HG03575 (cell line): ENCODE results near the gene MCOLN2.
"Not testable (repeated sequence)": the region's sequence is repeated elsewhere in the genome, so short reads cannot be mapped to it uniquely, and the experiment has no call there.

Experiments used
- ATAC-seq: cut with Tn5 transposase; IDR thresholded peaks from one replicate; pipeline ENCODE4 v1.9.1; 2021; ENCODE audit not compliant: unreplicated experiment, insufficient number of reproducible peaks, low FRiP score; ENCODE audit errors: extremely low read depth

Gene MCOLN2

DNA sequence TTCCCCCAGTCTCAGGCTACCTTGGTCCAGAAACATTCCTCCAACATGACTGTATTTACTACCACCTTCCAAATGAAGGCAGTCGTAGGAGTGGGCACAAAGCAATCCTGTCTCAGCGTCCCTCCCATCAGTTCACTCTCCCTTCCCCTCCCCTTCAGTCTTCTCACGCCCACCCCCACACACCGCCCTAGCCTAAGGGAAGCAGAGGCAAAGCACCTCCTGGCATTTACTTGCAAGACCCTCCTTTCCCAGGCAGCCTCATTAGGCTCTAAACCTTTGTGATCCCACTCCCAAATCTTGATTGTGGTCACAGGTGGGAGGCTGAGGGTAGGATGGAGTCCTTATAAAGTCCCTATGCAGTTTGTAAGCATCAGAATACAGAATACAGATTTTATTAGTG lies 80.0 kb downstream of the MCOLN2 start:
- no peak for ATAC-seq

DNA sequence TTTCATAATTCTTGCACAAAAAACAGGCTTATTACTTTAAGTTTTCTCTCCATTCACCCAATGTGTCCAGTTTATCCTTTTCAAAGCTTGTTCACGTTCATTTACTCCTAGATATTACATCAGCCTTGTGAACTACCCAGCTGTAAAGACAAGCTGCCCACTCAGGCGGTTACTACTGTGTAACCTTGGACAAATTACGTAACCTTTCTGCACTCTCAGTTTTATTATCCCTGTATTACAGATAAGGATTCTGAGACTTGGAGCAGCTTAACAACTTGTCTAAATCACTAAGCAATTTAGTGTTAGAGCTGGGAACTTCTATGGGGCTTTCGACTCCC lies 83.4 kb downstream of the MCOLN2 start:
- no peak for ATAC-seq

DNA sequence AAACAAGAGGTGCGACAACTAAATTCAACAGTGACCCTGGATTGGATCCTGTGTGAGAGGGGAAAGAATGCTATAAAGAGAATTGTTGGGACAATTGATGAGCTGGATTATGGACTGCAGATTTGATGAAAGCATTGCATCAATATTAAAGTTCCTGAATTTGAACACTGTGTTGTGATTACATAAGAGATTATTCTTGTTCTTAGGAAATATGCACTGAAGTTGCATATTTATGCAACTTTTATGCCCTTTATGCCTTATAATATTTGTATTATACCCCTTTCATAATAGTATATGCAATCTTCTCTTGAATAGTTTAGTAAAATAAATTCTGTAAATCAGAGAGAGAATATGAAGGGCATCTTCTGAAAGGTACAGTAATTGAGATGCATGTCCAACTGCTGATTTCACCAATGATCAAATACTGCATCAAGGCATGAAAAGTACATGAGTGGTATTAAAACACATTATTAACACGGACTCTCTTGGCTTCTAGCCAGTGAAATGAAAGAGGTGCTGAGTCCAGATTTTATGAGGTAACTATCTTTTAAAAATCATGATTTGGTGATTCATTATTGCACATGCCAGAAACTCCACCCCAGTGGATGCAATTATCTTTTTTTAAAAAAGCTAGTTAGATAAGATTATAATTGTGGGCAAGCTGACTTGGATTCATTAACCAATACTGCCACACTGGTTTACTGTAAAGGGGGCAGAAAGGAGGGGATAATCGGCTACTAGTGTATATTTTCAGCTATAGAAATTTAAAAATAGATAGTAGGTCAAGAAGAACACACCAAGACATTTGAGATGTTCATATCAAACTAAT lies 84.0 kb downstream of the MCOLN2 start:
- no peak for ATAC-seq

DNA sequence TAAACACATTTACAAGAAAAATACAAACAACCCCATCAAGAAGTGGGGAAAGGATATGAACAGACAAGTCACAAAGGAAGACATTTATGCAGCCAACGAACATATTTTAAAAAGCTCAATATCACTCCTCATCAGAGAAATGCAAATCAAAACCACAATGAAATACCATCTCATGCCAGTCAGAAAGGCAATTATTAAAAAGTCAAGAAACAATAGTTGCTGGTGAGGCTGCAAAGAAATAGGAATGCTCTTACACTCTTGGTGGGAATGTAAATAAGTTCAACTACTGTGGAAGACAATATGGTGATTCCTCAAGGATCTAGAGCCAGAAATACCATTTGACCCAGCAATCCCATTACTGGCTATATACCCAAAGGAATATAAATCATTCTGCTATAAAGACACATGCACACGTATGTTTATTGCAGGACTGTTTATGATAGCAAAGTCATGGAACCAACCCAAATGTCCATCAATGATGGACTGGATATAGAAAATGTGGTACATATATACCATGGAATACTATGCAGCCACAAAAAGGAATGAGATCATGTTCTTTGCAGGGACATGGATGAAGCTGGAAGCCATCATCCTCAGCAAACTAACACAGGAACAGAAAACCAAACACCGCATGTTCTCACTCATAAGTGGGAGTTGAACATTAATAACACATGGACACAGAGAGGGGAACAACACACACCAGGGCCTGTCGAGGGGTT lies 88.0 kb downstream of the MCOLN2 start:
- ATAC-seq = not testable (repeated sequence)

DNA sequence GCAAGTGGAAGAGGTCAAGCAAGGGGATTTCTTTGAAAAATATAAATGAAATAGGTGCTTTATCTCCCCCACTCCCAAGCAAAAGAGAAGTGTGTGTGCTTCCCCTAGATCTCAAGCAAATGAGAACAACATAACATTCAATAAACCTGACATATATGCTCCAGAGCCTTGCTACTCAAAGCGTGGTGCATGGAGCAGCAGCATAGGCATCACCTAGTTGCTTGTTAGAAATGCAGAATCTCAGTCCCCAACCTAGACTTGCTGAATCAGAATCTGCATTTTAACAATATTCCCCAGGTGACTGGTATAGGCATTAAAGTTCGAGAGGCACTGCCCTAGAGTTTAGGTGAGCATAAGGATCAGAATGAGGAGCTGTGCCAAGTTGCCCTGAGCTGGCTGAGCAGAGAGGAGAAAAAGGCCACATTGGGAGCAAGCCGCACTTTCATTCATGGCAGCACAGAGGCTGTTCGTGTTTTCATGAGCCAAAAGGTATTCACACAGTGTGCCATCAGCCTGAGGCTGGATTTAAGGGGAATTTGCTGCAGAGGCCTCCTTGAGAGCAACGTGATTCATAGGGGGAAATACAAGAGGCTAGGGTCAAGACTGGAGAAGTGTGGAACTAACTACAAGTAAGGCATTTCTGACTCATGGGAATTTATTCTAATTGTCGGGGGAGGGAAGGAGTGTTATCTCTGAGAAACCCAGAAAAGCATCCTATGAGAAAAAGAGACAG lies 89.7 kb downstream of the MCOLN2 start:
- ATAC-seq = no peak

DNA sequence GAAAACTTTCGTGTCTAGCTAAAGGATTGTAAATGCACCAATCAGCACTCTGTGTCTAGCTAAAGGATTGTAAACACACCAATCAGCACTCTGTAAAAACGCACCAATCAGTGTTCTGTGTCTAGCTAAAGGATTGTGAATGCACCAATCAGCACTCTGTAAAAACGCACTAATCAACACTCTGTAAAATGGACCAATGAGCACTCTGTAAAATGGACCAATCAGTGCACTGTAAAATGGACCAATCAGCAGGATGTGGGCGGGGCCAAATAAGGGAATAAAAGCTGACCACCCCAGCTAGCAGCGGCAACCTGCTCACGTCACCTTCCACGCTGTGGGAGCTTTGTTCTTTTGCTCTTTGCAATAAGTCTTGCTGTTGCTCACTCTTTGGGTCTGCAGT lies 94.2 kb downstream of the MCOLN2 start:
- ATAC-seq = not testable (repeated sequence)

DNA sequence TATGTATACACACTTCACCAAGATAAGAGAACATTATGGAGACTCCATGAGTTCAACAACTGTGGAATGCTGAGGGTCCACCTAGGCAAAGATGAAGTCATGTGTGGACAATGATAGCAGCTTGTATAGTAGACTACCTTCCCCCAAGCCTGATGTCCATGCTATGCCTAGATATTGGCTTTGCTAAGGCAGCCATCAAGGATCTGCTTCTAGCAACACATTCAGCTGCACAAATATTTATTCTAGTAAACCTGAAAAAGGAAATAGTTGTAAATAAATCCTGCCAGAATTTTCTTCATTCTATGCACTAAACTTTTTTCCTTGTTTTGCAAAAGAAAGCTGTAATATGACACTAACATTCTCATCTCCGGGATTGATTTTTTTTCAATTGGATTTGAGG lies 96.9 kb downstream of the MCOLN2 start:
- no peak for ATAC-seq

DNA sequence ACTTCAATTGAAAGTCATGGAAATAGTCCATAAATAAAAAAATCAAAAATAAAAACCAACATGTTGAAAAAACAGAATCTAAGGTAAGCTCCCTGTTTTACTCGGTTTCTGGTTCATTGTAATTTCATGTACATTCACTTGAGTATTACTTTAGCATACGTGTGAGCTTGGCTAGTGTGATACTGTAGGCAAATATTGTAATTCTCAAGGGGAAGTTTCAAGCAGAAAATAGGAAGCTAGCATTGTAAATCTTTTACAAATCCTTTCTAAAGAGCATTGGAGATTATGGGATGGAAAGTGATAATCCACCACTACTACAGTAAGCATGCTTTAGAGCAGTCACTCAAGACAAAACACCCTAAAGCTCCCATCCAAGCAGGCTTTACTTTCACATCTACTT lies 100.6 kb downstream of the MCOLN2 start:
- no peak for ATAC-seq

DNA sequence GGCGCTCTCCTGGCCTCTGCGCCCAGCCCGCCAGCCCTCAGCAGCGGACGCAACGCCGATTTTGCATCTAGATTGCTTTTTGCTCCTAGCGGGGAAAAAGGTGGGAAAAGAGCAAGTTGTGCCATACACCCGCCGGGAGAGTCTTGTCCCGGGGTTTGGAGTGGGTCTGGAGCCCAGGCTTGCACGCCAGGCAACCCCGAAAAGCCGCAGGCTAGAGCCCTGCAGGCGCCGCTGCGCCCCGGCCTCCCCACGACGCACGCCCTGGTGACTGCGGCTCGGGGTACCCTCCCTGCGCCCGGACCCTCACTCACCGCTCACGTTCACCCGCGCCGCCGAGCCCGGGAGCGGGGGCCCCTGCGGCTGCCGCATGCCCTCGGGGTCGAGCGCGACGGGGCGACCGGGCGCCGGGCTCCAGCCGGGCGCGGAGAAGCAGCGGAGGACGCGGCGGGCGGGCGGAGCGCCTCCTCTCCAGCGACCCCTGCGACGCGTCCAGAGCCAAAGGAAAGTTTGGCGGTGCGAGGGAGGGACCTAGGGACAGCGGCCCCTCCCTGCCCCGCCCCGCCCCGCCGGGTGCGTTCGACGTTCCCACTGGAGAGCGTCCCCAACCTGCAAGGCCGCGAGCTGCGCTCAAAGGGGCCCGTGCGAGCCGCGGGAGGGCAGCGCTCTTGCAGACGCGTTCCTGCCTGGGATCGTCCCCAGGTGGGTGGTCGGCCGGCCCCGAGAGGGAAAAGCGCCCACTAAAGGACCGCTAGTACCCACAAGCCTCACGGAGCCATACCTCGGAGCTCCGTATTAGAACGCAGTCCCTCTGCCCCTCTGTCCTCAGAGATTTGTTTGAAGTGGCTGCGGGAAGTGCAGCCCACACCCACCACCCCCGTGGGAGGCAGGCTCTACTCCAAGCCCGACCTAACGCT lies 104.0 kb downstream of the MCOLN2 start, which contains the start of gene LPAR3:
TSS of gene LPAR3 (minus strand) at position 502 of the 914 bp plus-strand sequence. CDS start 27,086 bp downstream, outside the sequence.
- no peak for ATAC-seq

DNA sequence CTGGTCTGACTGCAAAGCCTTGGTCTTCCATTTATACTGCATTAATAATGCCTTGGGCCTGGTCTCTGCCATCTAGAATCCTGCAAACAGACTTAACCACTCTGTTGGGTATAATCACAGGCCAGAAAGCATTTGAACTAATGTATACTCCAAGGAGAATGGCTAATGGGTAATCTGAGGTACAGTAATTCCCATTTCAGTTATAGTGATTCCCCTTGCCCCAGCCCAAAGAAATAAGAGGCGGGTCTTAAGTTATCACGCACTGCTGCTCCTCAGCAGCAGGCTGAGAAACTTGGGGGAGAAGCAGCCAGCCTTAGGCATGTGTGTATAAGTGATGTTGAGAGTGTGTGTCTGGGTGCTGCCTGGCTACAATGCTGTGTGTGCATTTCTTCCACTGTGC lies 106.3 kb downstream of the MCOLN2 start:
- no peak for ATAC-seq

DNA sequence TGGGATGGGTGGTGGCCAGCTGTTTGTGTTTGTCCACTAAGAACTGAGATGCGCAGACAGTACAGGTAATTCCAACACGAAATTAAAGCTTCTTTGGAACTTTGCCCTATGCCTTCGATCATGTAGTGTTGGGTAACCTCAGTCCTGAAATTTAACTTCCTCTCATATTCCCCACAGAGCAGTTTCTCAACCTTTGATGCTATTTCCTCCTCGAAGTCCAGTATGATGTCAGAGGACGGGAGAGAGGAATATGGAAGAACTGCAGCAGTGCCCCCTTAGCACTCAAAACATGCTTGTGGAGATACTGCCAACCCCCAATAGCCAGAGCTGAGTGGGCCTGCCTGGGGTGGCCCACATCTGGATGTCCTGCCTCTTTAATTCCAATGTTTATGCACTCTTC lies 107.5 kb downstream of the MCOLN2 start:
- ATAC-seq = no peak

DNA sequence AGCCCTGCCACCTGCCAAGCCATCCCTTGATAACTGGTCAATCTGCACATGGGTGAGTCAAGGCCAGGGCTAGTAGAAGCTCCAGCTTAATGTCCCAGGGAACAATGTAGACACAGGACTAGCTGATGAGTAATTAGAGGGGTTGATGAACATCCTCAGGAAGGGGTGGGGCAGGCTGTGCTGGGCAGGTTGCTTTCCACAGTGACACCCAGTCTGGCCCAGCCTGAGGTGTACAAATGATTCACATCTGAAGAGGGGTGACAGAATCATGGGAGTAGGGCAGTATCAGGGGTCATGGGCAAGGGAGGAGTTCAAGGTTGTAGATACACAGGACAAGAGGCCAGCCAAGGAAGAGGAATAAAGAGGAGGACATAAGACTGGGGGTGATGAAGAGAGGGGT lies 108.2 kb downstream of the MCOLN2 start:
- no peak for ATAC-seq

DNA sequence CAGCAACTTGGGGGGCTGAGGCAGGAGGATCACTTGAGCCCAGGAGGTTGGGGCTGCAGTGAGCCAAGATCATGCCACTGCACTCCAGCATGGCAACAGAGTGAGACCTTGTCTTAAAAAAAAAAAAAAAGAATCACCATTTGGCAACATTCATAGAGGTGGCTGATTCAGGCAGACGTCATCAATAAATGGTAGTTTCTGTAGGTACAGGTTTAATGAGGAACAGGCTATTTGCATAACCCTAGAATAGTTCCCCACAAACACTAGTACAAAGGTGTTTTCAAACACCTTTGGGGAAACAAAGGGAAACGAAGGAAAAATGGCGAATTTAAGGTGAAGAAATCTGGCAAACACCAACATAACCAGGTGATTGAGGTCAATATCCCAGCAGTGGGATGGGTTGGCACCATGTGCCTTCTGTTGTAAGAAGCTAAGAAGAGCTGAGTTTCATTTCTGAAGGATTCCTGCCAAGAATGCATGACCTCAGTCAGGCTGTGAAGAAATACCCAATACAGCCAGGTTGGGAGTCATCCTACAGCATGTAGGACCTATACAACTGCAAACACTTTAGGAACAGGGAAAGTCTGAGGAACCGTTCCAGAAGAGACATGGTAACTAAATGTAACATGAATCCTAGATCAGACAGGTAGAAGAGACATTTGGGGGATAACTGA lies 109.5 kb downstream of the MCOLN2 start:
- no peak for ATAC-seq

DNA sequence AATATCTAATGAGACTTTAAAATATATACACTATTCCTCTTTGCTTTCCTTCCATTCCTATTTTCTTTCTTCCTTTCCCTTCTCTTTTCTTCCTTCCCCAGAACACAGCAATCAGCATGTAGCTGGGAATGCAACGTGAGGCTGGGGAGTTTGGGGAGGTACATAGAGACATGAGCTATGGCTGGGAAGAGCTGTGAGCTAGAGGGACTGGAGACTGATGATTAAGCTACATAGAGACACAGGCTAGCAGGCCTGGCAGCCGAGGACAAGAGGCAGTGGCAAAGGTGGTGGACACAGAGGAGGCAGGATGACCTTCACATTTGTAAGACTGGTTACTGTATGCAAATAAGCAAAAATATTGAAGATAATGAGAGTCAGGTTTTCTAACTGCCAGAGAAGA lies 111.4 kb downstream of the MCOLN2 start:
- no peak for ATAC-seq

DNA sequence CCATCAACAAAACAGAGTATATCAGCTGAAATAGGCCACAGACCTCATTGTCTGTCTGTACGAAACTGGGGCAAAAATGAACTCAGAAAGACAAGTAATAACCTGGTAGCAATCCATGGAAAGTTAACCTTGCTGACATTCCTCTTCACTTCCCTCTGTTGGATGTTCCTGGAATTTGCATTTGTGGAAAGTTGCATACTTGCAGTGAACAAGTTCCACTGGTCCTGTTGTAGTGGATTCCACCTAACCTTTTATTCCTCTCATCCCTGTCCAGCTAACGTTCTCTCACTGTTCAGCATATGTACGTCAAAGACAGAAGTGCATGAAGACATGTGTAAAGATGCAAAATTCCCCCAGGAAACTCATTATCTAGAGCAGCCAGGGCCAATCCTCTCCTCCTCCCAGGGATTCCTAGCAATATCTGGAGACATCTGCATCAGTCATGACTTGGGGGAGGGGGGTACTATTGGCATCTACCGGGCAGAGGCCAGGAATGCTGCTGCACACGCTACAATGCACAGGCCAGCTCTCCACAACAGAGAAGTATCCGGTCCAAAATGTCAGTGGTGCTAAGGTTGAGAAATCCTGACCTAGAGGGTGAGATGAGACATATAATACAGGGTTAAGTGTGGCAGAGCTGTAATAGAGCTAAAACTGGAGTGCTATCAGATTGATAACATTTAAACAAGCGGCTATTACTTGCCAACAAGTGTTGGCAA lies 112.1 kb downstream of the MCOLN2 start:
- ATAC-seq = no peak

DNA sequence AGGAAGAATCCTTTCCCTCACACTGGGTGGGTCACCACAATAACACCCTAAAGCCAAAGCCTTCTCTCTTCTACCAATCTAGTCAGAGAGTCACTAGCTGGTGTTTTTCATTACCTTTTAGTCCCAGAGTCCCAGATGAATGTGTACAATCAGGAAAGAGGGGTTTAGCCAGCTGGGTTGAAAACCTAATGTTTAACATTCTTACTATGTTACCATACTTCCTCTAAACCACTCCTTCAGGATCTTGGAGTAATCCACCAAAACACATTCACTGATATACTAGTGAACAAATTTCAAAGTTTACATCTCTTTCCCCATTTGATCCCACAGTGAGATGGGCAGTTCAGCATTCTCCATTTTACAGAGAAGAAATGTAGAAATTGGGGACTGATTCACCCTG lies 113.6 kb downstream of the MCOLN2 start:
- no peak for ATAC-seq

DNA sequence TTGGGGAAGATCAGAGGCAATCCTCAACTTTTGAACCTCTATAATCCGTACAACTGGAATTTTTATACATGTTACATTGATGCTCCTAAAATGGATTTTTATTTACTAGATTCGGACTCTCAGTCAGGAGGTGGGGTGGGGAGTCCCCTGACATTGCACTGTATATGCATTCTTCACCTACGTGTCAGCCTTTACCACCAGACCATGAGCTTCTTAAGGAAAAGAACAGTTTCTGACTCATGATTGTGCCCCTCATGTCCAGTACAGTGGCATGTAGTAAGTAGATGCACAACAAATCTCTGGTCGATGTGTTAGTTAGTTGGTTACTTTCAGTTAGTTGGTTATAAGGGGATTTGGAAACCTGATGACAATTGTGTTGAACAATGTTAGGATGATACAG lies 119.3 kb downstream of the MCOLN2 start:
- ATAC-seq = no peak

DNA sequence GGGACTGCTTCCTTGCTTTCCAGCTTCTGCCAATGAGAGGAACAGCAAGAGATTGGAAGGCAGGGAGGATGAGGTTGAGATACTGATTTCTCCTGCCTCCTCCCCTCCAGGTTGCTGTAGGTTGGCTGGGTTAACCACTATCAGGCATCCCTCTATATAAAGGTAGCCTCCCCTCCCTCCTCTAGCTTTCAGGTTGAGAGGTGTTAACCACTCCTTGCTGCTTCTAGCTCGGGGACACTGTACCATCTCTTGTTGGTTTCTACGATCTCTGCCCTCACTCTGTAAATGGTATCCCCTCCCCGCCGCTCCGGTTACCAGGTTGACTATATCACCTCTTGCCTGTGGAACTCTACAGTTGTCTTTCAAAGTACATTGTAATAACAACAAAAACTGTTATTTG lies 120.6 kb downstream of the MCOLN2 start:
- no peak for ATAC-seq
